Nephron progenitor cell (in vitro differentiated cells): ENCODE measurements around the gene STAT5A.

Experiments used
- DNase-seq: peaks from one replicate; pipeline ENCODE4 v3.0.0; 2021
- H3K27ac Mint-ChIP-seq: 2 replicates; pipeline ENCODE4 v1.8.0; 2021; ENCODE audit warnings: mild to moderate bottlenecking, moderate library complexity, mixed read lengths
- H3K27me3 Mint-ChIP-seq: 2 replicates; pipeline ENCODE4 v1.8.0; 2021; ENCODE audit warnings: mild to moderate bottlenecking, low read depth, mixed read lengths; ENCODE audit not compliant: poor library complexity
- H3K36me3 Mint-ChIP-seq: 2 replicates; pipeline ENCODE4 v1.8.0; 2021; ENCODE audit warnings: low read depth, mixed read lengths
- H3K4me1 Mint-ChIP-seq: 2 replicates; pipeline ENCODE4 v1.8.0; 2021; ENCODE audit warnings: mixed read lengths
- H3K4me3 Mint-ChIP-seq: 2 replicates; pipeline ENCODE4 v1.8.0; 2021; ENCODE audit warnings: mild to moderate bottlenecking, moderate library complexity, mixed read lengths
- H3K9me3 Mint-ChIP-seq: 2 replicates; pipeline ENCODE4 v1.8.0; 2021; ENCODE audit warnings: mild to moderate bottlenecking, moderate library complexity, mixed read lengths
- TF ChIP-seq, protein P1 (sequence below): fragments of 200-600 bp; sonication (generic); IDR thresholded peaks from 2 replicates; pipeline ENCODE4 v1.5.0; 2021; ENCODE audit warnings: antibody characterized with exemption

The STAT5A gene

GRCh38 chr17:42275527-42276358, 12.6 kb upstream of the STAT5A start:
- Mint-ChIP-seq H3K27ac (peak overlapping the region; percentile 6), H3K27me3 (peaks cover 14% of the 10 kb centered on the region), H3K4me1 (peaks cover 55% of the 10 kb centered on the region), H3K9me3 (no peaks in the 10 kb centered on the region), H3K36me3 (no peaks in the 10 kb centered on the region), H3K4me3 (peak overlapping the region; percentile 92)
- TF ChIP-seq, protein P1, sequence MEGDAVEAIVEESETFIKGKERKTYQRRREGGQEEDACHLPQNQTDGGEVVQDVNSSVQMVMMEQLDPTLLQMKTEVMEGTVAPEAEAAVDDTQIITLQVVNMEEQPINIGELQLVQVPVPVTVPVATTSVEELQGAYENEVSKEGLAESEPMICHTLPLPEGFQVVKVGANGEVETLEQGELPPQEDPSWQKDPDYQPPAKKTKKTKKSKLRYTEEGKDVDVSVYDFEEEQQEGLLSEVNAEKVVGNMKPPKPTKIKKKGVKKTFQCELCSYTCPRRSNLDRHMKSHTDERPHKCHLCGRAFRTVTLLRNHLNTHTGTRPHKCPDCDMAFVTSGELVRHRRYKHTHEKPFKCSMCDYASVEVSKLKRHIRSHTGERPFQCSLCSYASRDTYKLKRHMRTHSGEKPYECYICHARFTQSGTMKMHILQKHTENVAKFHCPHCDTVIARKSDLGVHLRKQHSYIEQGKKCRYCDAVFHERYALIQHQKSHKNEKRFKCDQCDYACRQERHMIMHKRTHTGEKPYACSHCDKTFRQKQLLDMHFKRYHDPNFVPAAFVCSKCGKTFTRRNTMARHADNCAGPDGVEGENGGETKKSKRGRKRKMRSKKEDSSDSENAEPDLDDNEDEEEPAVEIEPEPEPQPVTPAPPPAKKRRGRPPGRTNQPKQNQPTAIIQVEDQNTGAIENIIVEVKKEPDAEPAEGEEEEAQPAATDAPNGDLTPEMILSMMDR: no peak
- DNase-seq: no peak

DNA sequence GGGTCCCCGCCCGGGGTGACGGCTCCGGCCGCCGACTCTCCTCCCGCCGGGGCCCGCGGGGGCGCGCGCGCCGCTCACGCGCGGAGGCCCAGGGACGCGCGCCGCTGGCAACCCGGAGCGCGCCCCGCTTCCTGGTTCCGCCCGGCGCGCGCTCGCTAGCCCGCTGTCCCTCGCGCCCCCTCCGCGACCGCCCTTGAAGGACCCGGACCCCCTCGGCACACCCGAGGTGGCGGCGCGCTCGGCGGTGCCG, 12.0 kb upstream of the STAT5A start, which contains the start of gene STAT5B:
STAT5B (minus strand) TSS at position 33 of the 250 bp plus-strand sequence. CDS start 44,264 bp downstream, outside the sequence.
- peak within 1 kb of the TSS; percentile 54 for H3K27ac Mint-ChIP-seq
- peaks cover 14% of the 10 kb centered on the region for H3K27me3 Mint-ChIP-seq
- peaks cover 53% of the 10 kb centered on the region for H3K4me1 Mint-ChIP-seq
- H3K4me3 Mint-ChIP-seq: peak within 1 kb of the TSS; percentile 92
- TF ChIP-seq, protein P1: no peak
- no peaks in the 10 kb centered on the region for H3K9me3 Mint-ChIP-seq
- DNase-seq: peak; percentile 74
- H3K36me3 Mint-ChIP-seq: no peaks in the 10 kb centered on the region

GRCh38 chr17:42276609-42277341, 11.5 kb upstream of the STAT5A start:
- DNase-seq: peak; percentile 39
- Mint-ChIP-seq H3K27me3 (peaks cover 15% of the 10 kb centered on the region), H3K36me3 (no peaks in the 10 kb centered on the region), H3K4me3 (peak overlapping the region; percentile 82), H3K27ac (peak overlapping the region; percentile 54), H3K4me1 (peaks cover 49% of the 10 kb centered on the region), H3K9me3 (no peaks in the 10 kb centered on the region)
- TF ChIP-seq, protein P1: no peak

GRCh38 chr17:42277342-42277712, 11.0 kb upstream of the STAT5A start:
- Mint-ChIP-seq H3K9me3 (no peaks in the 10 kb centered on the region), H3K4me3 (peak overlapping the region; percentile 82), H3K27me3 (peaks cover 17% of the 10 kb centered on the region), H3K27ac (peak overlapping the region; percentile 54), H3K36me3 (no peaks in the 10 kb centered on the region), H3K4me1 (peaks cover 44% of the 10 kb centered on the region)
- DNase-seq: no peak
- TF ChIP-seq, protein P1: no peak

DNA sequence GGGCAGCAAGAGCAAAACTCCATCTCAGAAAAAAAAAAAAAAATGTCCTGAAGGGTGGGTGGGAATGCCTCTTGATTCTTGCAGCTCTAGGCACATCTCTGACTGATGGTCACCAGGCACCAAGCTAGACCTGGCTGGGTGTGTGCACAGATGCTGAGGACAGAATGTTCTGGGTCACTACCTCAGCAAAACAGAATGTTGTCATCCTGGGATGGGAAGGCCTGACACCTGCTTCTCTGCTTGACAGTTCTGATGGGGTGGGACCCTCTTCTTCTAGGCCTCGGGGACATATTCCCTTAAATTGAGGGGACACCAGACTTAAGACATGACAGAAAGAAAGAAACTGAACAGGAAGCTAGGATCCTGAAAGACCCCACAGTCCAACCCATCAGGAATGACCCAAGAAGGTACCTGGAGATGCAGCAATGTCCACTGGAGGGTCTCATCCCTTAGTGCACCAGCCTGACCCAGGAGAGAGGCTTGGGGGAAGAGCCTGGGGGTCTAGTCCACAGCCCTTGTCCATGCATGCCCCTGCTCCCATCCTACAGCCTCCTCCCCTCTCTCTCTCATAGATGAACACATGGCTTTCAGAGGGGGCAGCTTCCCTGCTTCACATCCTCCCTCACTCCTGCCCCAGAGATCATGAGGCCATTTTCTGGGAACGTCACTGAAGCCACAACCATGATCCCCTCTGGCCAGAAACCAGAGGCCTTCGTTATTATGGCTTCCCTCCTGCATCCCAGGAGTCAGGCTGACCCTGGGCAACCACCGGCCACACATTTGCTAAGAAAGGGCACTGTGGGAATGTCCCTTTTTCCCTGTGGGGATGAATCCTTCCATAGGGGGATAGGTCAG, 8.3 kb upstream of the STAT5A start:
- Mint-ChIP-seq H3K4me3 (no peak overlapping the region), H3K4me1 (peaks cover 25% of the 10 kb centered on the region), H3K27ac (no peak overlapping the region), H3K27me3 (peaks cover 17% of the 10 kb centered on the region), H3K9me3 (no peaks in the 10 kb centered on the region), H3K36me3 (no peaks in the 10 kb centered on the region)
- TF ChIP-seq, protein P1: no peak
- DNase-seq: no peak
